A549 (cell line): ENCODE measurements around the gene STRIP2.

ENCODE experiments used
- CTCF ChIP-seq: fragments of >200 bp; sonication (Bioruptor Twin); formaldehyde crosslinking; IDR thresholded peaks from 3 replicates; pipeline ENCODE4 v1.5.1; 2016
- ESRRA ChIP-seq: fragments of 150-350 bp; IDR thresholded peaks from 2 replicates; pipeline ENCODE4 v1.6.1; 2014; ENCODE audit warnings: mild to moderate bottlenecking, low read length, borderline replicate concordance
- HMGXB4 ChIP-seq: fragments of 250-450 bp; sonication (Bioruptor Pico); IDR thresholded peaks from 2 replicates; pipeline ENCODE4 v1.5.0; 2021; ENCODE audit warnings: mild to moderate bottlenecking, moderate library complexity, borderline replicate concordance
- JUN ChIP-seq, 2 experiments: fragments of >200 bp; sonication (Bioruptor Twin); formaldehyde crosslinking; IDR thresholded peaks; 2 replicates in 1 of 2; 3 replicates in 1 of 2; pipeline ENCODE4 v1.6.1; 2016 to 2017
- MAX ChIP-seq: IDR thresholded peaks from 2 replicates; pipeline ENCODE4 v1.6.1; 2012
- POLR2A ChIP-seq: IDR thresholded peaks from 2 replicates; pipeline ENCODE4 v1.6.1; 2012; ENCODE audit warnings: mild to moderate bottlenecking, low read length

- TF ChIP-seq MAX, result no peak
- no peak for TF ChIP-seq CTCF
- no peak for TF ChIP-seq ESRRA
- TF ChIP-seq POLR2A, result no peak
- TF ChIP-seq JUN (IDR thresholded peaks at IDR 0.05), result no peak
- no peak for TF ChIP-seq HMGXB4 (CRISPR knock-in tag)
These were observed 32.6 kb downstream of the STRIP2 start for GRCh38 chr7:129466796-129467195.
